ENCODE measurements around the gene CCPG1.
A peak's percentile ranks its signal among the peaks of the same experiment; 100 is the strongest.

The CCPG1 gene

DNA sequence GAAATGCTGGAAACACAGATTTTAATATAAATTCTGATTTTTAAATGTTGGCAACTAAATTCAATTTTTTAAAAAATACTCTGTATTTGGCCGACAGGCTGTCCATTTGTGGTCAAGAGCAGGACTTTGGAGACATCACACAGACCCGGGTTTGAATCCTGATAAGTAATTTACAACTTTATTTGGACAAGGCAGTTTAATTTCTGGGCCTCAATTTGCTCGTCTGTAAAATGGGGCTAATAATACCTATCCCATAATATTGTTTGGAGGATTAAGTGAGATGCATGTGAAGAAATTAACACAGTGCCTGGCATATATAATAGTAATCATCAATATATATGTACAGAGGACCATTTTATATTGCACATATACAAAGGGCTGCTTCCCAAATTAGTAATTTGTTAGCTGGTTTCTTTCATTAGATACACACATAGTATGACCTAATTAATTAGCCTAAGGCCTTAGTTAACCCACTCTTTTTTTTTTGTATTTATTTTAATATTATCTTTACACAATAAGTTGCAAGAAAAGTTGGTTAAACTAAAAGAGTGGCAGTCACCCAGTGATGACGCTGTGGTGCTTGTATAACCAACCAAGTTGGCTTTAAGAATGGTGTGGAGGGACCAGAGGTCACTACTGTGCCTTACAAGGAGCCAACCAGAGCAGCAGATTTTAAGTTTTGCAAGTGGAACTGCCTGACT is 88.5 kb downstream of the CCPG1 start:
- DNase-seq (ENCODE audit: low read depth in 3 of 3, low spot score in 1 of 3), result no peak

DNA sequence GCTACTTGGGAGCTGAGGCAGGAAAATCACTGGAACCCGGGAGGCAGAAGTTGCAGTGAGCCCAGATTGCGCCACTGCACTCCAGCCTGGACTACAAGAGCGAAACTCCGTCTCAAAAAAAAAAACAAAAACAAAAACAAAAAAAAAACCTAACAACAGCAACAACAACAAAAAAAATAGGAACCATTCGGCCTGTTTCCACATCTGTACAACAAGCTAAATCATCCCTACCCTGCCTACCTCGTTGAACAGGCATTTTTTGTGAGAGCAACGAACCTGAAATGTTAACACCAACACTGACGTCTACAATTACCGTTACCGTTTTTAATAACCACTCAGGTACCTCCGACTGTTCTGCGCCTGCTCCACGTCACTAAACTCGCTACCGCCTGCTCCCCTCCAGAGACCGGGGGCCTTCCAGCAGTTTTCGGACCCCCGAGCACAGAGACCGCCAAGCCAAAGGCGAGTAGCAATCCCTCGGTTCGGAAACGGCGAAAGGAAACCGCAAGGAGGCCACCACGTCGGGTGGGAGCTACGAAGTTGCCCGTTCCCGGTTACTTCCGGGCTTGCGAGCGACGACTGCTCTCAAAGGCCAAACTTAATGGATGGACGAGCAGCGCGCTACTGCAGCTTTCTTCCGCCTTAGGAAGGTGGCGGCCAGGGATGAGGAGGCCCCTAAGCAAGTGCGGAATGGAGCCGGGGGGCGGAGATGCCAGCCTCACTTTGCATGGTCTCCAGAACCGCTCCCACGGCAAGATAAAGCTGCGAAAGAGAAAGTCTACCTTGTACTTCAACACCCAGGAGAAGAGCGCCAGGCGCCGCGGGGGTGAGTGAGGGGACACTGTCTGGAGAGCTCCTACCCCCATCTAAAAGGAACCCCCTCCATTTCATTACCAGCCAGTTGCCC is 89.3 kb downstream of the CCPG1 start, which contains the start of the genes PIGB and PIGBOS1:
Gene PIGB (plus strand): TSS at position 635 of the 907 bp plus-strand sequence. CDS start 29 bp downstream, at position 664.
Gene PIGBOS1 (minus strand): TSS at position 536 of the 907 bp plus-strand sequence. CDS start 1,331 bp downstream, outside the sequence.
- peak; percentile 31 to 54 (median 50) for DNase-seq (ENCODE audit: low read depth in 3 of 3, low spot score in 1 of 3)
